Thoracic aorta (tissue), 2 donors: Measurements from ENCODE around the gene UGT2A1. TPM values are rescaled to one million over a fixed set of nuclear protein-coding genes. Genes with fewer than 3 reads are reported as not detected.

Source experiments
- ATAC-seq: fragments of 150-250 bp; one replicate; pipeline ENCODE4 v1.8.0; 2017; ENCODE audit warnings: low read depth; ENCODE audit not compliant: insufficient number of reproducible peaks, low FRiP score
- DNase-seq: peaks from one replicate; pipeline ENCODE4 v3.0.0-alpha.2; 2020; ENCODE audit warnings: low spot score
- H3K27ac ChIP-seq, 2 donors: fragments of 200-600 bp; sonication (generic); 1 replicate in 1 of 2; 2 replicates in 1 of 2; pipeline ENCODE4 v1.5.1; 2016; ENCODE audit warnings: mild to moderate bottlenecking in 2 of 2, moderate library complexity in 2 of 2
- H3K27me3 ChIP-seq: fragments of 200-600 bp; sonication (generic); replicated peaks from 2 replicates; pipeline ENCODE4 v1.6.0; 2016; ENCODE audit warnings: mild to moderate bottlenecking; ENCODE audit not compliant: insufficient read depth
- H3K36me3 ChIP-seq: fragments of 200-600 bp; sonication (generic); one replicate; pipeline ENCODE4 v1.5.1; 2016
- H3K4me1 ChIP-seq, 2 donors: fragments of 200-600 bp; sonication (generic); 1 replicate in 1 of 2; 2 replicates in 1 of 2; pipeline versions ENCODE4 v1.5.1 to v1.6.0; 2016; ENCODE audit warnings: low read depth in 2 of 2, mild to moderate bottlenecking in 1 of 2; ENCODE audit not compliant: control insufficient read depth in 1 of 2
- H3K4me3 ChIP-seq: fragments of 200-600 bp; sonication (generic); 2 replicates; pipeline ENCODE4 v1.5.1; 2016; ENCODE audit warnings: mild to moderate bottlenecking
- H3K9me3 ChIP-seq: fragments of 200-600 bp; sonication (generic); 2 replicates; pipeline ENCODE4 v1.5.1; 2016
- CTCF ChIP-seq: fragments of 200-600 bp; sonication (generic); IDR thresholded peaks from one replicate; pipeline ENCODE4 v1.5.1; 2019; ENCODE audit warnings: antibody characterized with exemption
- total RNA-seq, 2 donors: library from RNA; depleted of rRNA; stranded (reverse); fragments of >200 nt; gene quantifications; one replicate each; pipeline versions ENCODE4 v1.1.0 to v1.2.3, GENCODE V29; 2016

The UGT2A1 gene
- total RNA-seq, 2 donors from 2014 or later, result not detected

- no peak for TF ChIP-seq CTCF
- Histone ChIP-seq H3K36me3 (no peaks in the 10 kb centered on the region), H3K4me1 (no peaks in the 10 kb centered on the region), H3K27me3 (no peaks in the 10 kb centered on the region), H3K27ac (no peak overlapping the region), H3K4me3 (no peak overlapping the region), H3K9me3 (no peaks in the 10 kb centered on the region)
- DNase-seq, result no peak
- no peak for ATAC-seq
Measured at GRCh38 chr4:69594382-69594781, 58.7 kb downstream of the UGT2A1 start.

- no peaks in the 10 kb centered on the region for H3K36me3 ChIP-seq
- H3K4me1 ChIP-seq, result no peaks in the 10 kb centered on the region
- H3K27ac ChIP-seq, result no peak overlapping the region
- no peaks in the 10 kb centered on the region for H3K9me3 ChIP-seq
- no peaks in the 10 kb centered on the region for H3K27me3 ChIP-seq
- H3K4me3 ChIP-seq, result no peak overlapping the region
- DNase-seq, result no peak
- no peak for ATAC-seq
- no peak for TF ChIP-seq CTCF
Measured at GRCh38 chr4:69591364-69591763, 61.7 kb downstream of the UGT2A1 start.

DNA sequence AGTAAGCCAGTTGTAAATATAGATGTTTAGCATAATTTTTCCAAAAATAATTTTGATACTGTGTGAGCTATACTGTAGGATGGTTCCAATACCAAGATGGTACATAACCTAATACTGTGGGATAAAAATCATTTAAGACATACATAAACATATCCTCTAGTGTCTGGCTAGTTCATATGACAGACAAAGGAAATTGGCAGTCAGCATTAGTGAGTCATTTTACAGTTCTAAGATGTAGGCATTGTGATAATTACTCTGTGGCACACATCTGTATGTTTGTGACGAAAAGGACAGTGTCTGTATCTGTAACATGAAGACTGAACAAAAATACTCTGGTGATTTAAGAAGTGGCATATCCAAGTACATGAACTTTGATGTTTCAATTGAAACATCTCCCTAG, 63.2 kb downstream of the UGT2A1 start:
- Histone ChIP-seq H3K4me1 (no peaks in the 10 kb centered on the region), H3K27ac (no peak overlapping the region), H3K36me3 (no peaks in the 10 kb centered on the region), H3K9me3 (no peaks in the 10 kb centered on the region), H3K27me3 (no peaks in the 10 kb centered on the region), H3K4me3 (no peak overlapping the region)
- DNase-seq, result no peak
- ATAC-seq, result no peak
- no peak for TF ChIP-seq CTCF

GRCh38 chr4:69584135-69584534, 68.9 kb downstream of the UGT2A1 start:
- no peak for DNase-seq
- H3K27me3 ChIP-seq, result no peaks in the 10 kb centered on the region
- H3K9me3 ChIP-seq, result no peaks in the 10 kb centered on the region
- H3K4me3 ChIP-seq, result no peak overlapping the region
- no peaks in the 10 kb centered on the region for H3K4me1 ChIP-seq
- no peak for TF ChIP-seq CTCF
- H3K36me3 ChIP-seq, result no peaks in the 10 kb centered on the region
- H3K27ac ChIP-seq, result no peak overlapping the region
- no peak for ATAC-seq

DNA sequence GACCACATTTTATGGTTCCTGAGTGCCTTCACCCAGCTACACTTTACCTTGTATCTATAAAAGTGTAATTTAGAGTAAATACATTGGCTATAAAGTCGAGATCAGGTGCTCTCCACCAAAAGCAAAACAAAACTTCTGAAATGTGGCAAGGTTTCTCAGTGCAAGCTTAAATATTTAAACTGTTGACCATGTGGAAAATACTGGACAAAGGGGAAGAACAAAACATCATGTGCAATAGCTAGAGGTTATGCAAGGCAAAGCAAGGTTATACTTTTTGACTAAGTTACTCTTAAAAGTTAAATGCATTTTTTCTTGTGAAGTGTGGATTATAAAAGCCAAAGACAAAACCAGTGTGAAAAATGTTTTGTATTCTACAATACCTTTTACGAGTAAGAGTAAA, 69.5 kb downstream of the UGT2A1 start:
- Histone ChIP-seq H3K36me3 (no peaks in the 10 kb centered on the region), H3K27me3 (no peaks in the 10 kb centered on the region), H3K4me3 (no peak overlapping the region), H3K9me3 (no peaks in the 10 kb centered on the region), H3K27ac (no peak overlapping the region), H3K4me1 (no peaks in the 10 kb centered on the region)
- no peak for ATAC-seq
- TF ChIP-seq CTCF, result no peak
- no peak for DNase-seq
